Hepatocyte (in vitro differentiated cells): ENCODE data around the gene RPL7L1.

Experiments
- CTCF ChIP-seq: fragments of 200-600 bp; sonication (generic); IDR thresholded peaks from 2 replicates; pipeline ENCODE4 v1.5.1; 2016; ENCODE audit warnings: antibody characterized with exemption, mild to moderate bottlenecking; ENCODE audit not compliant: poor library complexity
- EZH2 ChIP-seq: fragments of 200-600 bp; sonication (generic); IDR thresholded peaks from 2 replicates; pipeline ENCODE4 v1.6.1; 2016; ENCODE audit warnings: antibody characterized with exemption, mild to moderate bottlenecking, borderline replicate concordance

- TF ChIP-seq CTCF (no peak), EZH2 (no peak)
These were observed 36.9 kb downstream of the RPL7L1 start for GRCh38 chr6:42916288-42916687.
